Endodermal cell (in vitro differentiated cells): ENCODE measurements around the gene VDR. TPM values are rescaled to one million over a fixed set of nuclear protein-coding genes. Genes with fewer than 3 reads are reported as not detected.
A peak's percentile ranks its signal among the peaks of the same experiment; 100 is the strongest.

Experiments
- DNase-seq: peaks from one replicate; pipeline ENCODE4 v3.0.0-alpha.2; 2017
- H3K27ac ChIP-seq: 2 replicates; pipeline ENCODE4 v1.5.1; 2013; ENCODE audit warnings: mild to moderate bottlenecking, low read depth, low read length, moderate library complexity
- H3K27me3 ChIP-seq: 2 replicates; pipeline ENCODE4 v1.6.1; 2013; ENCODE audit warnings: mild to moderate bottlenecking, low read length, moderate library complexity; ENCODE audit not compliant: insufficient read depth, control insufficient read depth, poor library complexity, severe bottlenecking
- H3K36me3 ChIP-seq: 2 replicates; pipeline ENCODE4 v1.7.0; 2013; ENCODE audit warnings: mild to moderate bottlenecking, low read length, moderate library complexity; ENCODE audit not compliant: control insufficient read depth, insufficient read depth
- H3K4me1 ChIP-seq: one replicate; pipeline ENCODE4 v1.7.0; 2013; ENCODE audit warnings: low read length; ENCODE audit not compliant: control insufficient read depth, insufficient read depth
- H3K4me3 ChIP-seq: 2 replicates; pipeline ENCODE4 v1.5.1; 2013; ENCODE audit warnings: mild to moderate bottlenecking, low read length, moderate library complexity
- H3K9ac ChIP-seq: 2 replicates; pipeline ENCODE4 v1.6.1; 2013; ENCODE audit warnings: mild to moderate bottlenecking, low read length, moderate library complexity; ENCODE audit not compliant: poor library complexity, severe bottlenecking; ENCODE audit errors: extremely low read depth
- H3K9me3 ChIP-seq: 2 replicates; pipeline ENCODE4 v1.6.1; 2013; ENCODE audit warnings: mild to moderate bottlenecking, low read length, moderate library complexity; ENCODE audit not compliant: control insufficient read depth
- H3K27ac Mint-ChIP-seq: 2 replicates; pipeline ENCODE4 v1.8.0; 2020; ENCODE audit warnings: mixed read lengths
- H3K27me3 Mint-ChIP-seq: 2 replicates; pipeline ENCODE4 v1.8.0; 2021; ENCODE audit warnings: mild to moderate bottlenecking, mixed read lengths; ENCODE audit not compliant: insufficient read depth
- H3K36me3 Mint-ChIP-seq: 2 replicates; pipeline ENCODE4 v1.8.0; 2020; ENCODE audit warnings: low read depth, mixed read lengths
- H3K4me1 Mint-ChIP-seq: 2 replicates; pipeline ENCODE4 v1.8.0; 2020; ENCODE audit warnings: mixed read lengths
- H3K4me3 Mint-ChIP-seq: 2 replicates; pipeline ENCODE4 v1.8.0; 2020; ENCODE audit warnings: mild to moderate bottlenecking, moderate library complexity, mixed read lengths
- H3K9me3 Mint-ChIP-seq: 2 replicates; pipeline ENCODE4 v1.8.0; 2020; ENCODE audit warnings: mild to moderate bottlenecking, mixed read lengths
- WGBS, 2 experiments: methylation state at CpG; one replicate each; pipeline versions ENCODE4 v1.1.5 to v1.1.7; 2013; ENCODE audit warnings: missing lambda C conversion rate in 2 of 2, mixed read lengths in 1 of 2; ENCODE audit not compliant: insufficient coverage in 1 of 2, insufficient read length in 1 of 2; 5-methylcytosine and 5-hydroxymethylcytosine counted together
- total RNA-seq, 2 donors: library from RNA; stranded (reverse); fragmentation: NEBNext Ultra II Directional in 1 of 2; extraction: Animal tissue kit (Norgen Biotek cat#: 25700) in 1 of 2; gene quantifications; 2 replicates in 1 of 2; 3 replicates in 1 of 2; pipeline ENCODE4 v1.2.1, GENCODE V29; 2021
- TF ChIP-seq, protein P1 (sequence below): fragments of 200-600 bp; sonication (generic); conservative IDR thresholded peaks from 2 replicates; pipeline ENCODE4 v1.5.0; 2021; ENCODE audit warnings: antibody characterized with exemption, mild to moderate bottlenecking

VDR gene
- total RNA-seq, 2 donors from 2014 or later = 0.04 TPM; not detected in 1

DNA sequence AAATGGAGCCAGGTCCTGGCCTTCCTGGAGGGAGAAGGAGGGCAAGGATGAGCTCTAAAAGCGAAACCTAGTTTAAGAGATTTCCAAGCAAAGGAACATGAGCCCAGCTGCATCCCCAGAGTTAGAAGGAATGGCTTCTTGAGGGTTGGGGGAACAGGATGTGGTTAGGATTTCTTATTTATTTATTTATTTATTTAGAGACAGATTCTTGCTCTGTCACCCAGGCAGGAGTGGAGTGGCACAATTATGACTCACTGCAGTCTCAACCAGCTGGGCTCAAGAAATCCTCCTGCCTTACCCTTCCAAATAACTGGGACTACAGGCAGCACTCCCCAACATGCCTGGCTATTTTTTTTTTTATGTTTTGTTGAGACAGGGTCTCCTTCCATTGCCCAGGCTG lies 33.3 kb upstream of the VDR start:
- Mint-ChIP-seq H3K36me3 (no peaks in the 10 kb centered on the region), H3K4me3 (no peak overlapping the region), H3K27me3 (peaks cover 46% of the 10 kb centered on the region), H3K27ac (no peak overlapping the region), H3K4me1 (no peaks in the 10 kb centered on the region), H3K9me3 (no peaks in the 10 kb centered on the region)
- H3K36me3 ChIP-seq = no peaks in the 10 kb centered on the region
- no peaks in the 10 kb centered on the region for H3K4me1 ChIP-seq
- TF ChIP-seq, protein P1, sequence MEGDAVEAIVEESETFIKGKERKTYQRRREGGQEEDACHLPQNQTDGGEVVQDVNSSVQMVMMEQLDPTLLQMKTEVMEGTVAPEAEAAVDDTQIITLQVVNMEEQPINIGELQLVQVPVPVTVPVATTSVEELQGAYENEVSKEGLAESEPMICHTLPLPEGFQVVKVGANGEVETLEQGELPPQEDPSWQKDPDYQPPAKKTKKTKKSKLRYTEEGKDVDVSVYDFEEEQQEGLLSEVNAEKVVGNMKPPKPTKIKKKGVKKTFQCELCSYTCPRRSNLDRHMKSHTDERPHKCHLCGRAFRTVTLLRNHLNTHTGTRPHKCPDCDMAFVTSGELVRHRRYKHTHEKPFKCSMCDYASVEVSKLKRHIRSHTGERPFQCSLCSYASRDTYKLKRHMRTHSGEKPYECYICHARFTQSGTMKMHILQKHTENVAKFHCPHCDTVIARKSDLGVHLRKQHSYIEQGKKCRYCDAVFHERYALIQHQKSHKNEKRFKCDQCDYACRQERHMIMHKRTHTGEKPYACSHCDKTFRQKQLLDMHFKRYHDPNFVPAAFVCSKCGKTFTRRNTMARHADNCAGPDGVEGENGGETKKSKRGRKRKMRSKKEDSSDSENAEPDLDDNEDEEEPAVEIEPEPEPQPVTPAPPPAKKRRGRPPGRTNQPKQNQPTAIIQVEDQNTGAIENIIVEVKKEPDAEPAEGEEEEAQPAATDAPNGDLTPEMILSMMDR = no peak
- no peak overlapping the region for H3K4me3 ChIP-seq
- H3K27ac ChIP-seq = no peak overlapping the region
- H3K27me3 ChIP-seq = peaks cover 69% of the 10 kb centered on the region
- no peaks in the 10 kb centered on the region for H3K9me3 ChIP-seq
- WGBS, 2 experiments = 78 to 91% methylated on average over 1 of the region's 1 CpG
- peak; percentile 22 for DNase-seq
- H3K9ac ChIP-seq = no peak overlapping the region

DNA sequence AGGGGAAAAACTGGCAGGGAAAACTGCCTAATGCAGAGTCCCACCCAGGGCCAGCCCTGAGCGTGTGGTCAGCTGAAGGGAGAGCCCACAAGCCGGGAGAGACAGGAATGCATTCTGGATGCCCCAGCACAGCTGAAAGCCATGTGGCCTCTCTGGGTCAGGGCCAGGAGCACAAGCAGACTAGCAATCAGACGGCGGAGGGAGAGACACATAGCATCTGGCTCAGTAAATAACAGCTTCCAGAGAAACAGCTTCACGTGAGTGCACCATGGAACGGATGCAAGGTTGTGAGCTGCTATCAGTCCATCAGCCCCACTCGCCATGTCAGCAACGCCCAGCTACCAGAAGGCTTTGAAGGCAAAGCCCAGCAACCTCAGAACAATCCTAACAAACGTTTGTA lies 30.4 kb upstream of the VDR start:
- TF ChIP-seq, protein P1 = no peak
- H3K27ac ChIP-seq = no peak overlapping the region
- no peaks in the 10 kb centered on the region for H3K36me3 ChIP-seq
- Mint-ChIP-seq H3K27ac (no peak overlapping the region), H3K9me3 (no peaks in the 10 kb centered on the region), H3K4me1 (no peaks in the 10 kb centered on the region), H3K4me3 (no peak overlapping the region), H3K36me3 (no peaks in the 10 kb centered on the region), H3K27me3 (peaks cover 47% of the 10 kb centered on the region)
- H3K9ac ChIP-seq = no peak overlapping the region
- WGBS, 2 experiments = 81 to 82% methylated on average over 9 of the region's 9 CpGs
- peaks cover 56% of the 10 kb centered on the region for H3K27me3 ChIP-seq
- no peaks in the 10 kb centered on the region for H3K9me3 ChIP-seq
- DNase-seq = peak; percentile 50
- no peak overlapping the region for H3K4me3 ChIP-seq
- H3K4me1 ChIP-seq = no peaks in the 10 kb centered on the region

- H3K36me3 Mint-ChIP-seq = no peaks in the 10 kb centered on the region
- H3K27me3 ChIP-seq = peaks cover 68% of the 10 kb centered on the region
- no peak overlapping the region for H3K27ac ChIP-seq
- H3K4me3 ChIP-seq = no peak overlapping the region
- H3K9me3 Mint-ChIP-seq = no peaks in the 10 kb centered on the region
- no peaks in the 10 kb centered on the region for H3K4me1 ChIP-seq
- no peak overlapping the region for H3K27ac Mint-ChIP-seq
- no peaks in the 10 kb centered on the region for H3K9me3 ChIP-seq
- TF ChIP-seq, protein P1 = no peak
- peaks cover 51% of the 10 kb centered on the region for H3K27me3 Mint-ChIP-seq
- no peaks in the 10 kb centered on the region for H3K4me1 Mint-ChIP-seq
- peak; percentile 29 for DNase-seq
- WGBS, 2 experiments = 89 to 90% methylated on average over 1 of the region's 1 CpG
- H3K9ac ChIP-seq = no peak overlapping the region
- H3K4me3 Mint-ChIP-seq = no peak overlapping the region
- no peaks in the 10 kb centered on the region for H3K36me3 ChIP-seq
These were observed 26.4 kb upstream of the VDR start for GRCh38 chr12:47931187-47931586.
